Stromal cell of bone marrow (primary cell): ENCODE results near the gene MEGF11.
A peak's percentile ranks its signal among the peaks of the same experiment; 100 is the strongest.

Source experiments
- DNase-seq: peaks from one replicate; pipeline ENCODE4 v3.0.0-alpha.2; 2012; ENCODE audit warnings: low read depth

The MEGF11 gene

GRCh38 chr15:65938604-65939003, 314.9 kb downstream of the MEGF11 start:
- DNase-seq = no peak

DNA sequence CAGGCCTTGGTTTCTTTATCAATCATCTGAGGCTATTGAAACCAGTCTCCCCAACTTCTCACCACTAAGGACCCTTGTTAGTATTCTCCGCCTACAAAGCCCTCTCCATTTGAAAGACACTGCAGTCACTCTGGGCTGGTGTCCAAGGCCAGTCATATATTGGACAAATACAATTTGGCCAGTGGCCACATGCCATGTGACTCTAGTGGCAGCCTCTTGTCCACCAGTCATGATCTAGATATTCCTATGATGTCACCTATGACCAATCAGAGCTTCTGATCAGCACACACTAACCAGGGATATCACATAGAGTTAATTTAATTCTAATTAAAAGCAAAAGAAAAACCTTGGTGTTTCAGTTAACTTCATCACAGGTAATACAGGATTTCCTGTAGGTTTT, 316.1 kb downstream of the MEGF11 start:
- DNase-seq = no peak

DNA sequence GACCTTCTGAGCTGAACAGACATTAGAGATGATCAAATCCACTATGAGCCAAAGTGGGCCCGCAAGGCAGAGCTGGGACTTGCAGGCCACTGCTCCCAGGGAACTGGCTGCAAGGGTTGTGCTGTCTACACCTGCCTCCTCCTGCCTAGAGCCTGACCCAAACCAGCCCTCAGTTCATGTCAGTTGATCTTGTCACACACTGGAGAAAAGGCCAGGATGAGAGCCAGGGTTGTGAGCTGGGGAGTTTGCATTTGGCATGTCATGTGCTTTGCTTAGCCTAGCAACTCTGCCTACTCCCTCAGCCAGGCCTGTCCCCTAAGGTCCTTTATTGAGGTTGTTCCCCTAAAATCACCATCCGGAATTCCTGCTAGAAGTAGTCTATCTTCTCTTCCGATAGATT, 316.5 kb downstream of the MEGF11 start:
- DNase-seq = no peak

DNA sequence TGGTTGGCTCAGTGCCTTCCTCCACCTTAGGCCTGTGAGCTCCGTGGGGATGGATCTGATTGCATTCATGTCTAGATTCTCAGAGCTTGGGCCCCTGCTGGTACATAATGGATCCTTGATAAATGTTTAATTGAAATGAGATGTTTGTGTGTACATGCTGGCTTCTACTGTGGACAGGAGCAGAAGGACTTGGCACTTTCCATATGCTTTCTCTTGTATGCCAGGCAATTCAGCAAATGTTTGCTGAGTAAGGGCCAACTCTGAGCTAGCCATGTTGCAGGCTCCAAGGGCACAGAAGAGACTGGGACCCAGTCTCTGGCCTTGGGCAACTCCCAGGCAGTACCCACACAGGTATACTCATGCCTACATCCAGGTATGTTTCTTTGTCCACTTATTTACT, 317.3 kb downstream of the MEGF11 start:
- no peak for DNase-seq

DNA sequence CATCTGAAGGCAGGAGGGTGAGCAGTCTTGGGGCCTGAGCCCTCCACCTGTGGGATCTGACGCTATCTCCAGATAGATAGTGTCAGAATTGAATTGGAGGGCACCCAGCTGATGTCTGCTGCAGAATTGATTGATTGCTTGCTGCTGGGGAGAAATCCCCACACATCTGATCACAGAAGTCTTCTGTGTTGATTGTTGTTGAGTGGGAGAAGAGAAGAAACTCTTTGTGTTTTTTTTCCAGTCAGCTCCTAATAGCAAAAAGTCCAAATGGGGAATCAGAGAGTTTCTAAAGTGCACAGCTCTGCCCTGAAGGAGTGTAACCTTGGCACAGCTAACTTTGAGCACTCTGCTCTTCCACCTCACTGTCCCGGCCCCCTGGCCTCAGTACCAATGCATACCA, 318.2 kb downstream of the MEGF11 start:
- no peak for DNase-seq

GRCh38 chr15:65931221-65931620, 322.3 kb downstream of the MEGF11 start:
- no peak for DNase-seq

DNA sequence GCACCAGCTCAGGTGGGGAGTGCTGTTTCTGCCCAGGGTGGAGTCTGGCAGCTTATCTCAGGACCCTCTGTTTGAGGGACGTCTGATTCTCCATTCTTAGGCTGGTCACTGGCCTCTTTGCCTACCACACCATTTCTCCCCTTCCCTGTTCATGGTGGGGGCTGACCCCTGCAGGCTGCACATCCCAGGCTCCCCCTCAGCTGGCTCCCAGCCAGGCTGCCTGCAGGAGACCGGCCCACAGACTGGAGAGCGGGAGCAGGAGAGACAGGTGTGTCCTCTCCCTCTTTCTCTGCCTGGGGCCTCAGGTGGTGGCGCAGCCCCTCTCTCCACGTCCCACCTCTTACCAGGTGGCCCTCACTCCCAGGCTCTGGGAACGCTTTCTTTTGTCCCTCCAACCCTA, 323.4 kb downstream of the MEGF11 start:
- no peak for DNase-seq

DNA sequence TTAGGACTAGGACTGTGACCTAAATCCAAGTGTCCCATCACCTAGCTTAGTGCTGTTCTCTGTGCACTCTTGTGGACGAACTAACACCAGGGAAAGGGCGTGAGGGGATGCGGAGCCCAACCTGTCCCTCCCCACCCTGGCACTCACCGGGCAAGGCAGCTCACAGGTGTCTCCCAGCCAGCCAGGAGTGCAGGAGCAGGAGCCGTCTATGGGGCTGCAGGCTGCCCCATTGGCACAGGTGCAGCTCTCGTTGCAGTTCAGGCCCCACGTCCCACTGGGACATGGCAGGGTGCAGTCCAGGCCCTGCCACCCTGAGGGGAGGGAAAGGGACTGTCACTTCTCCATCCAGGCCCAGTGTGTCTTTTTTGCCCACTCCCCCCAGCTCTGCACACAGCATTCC, 324.0 kb downstream of the MEGF11 start:
- DNase-seq = no peak

GRCh38 chr15:65927545-65927944, 326.0 kb downstream of the MEGF11 start:
- DNase-seq = no peak

DNA sequence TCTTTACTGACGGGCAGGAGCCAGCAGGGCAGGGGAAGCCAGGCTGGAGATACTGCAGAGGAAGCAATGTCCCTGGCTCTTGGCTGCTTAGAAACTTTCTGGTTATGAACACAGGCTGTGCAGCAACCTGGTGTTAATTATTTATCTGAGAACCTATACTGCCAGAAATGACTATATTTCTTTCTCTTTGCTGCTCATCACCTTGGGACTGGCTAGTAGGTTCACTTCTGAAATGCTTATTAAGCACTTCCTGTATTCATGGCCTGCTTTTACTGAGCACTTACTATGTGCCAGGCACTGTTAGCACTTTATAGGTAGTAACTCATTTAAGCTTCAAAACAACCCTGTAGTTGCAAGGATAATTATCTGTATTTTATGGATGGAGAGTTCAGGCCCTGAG, 326.7 kb downstream of the MEGF11 start:
- DNase-seq = no peak

- DNase-seq = no peak
These were observed 327.1 kb downstream of the MEGF11 start for GRCh38 chr15:65926459-65926858.

- no peak for DNase-seq
These were observed 328.2 kb downstream of the MEGF11 start for GRCh38 chr15:65925338-65925737.

DNA sequence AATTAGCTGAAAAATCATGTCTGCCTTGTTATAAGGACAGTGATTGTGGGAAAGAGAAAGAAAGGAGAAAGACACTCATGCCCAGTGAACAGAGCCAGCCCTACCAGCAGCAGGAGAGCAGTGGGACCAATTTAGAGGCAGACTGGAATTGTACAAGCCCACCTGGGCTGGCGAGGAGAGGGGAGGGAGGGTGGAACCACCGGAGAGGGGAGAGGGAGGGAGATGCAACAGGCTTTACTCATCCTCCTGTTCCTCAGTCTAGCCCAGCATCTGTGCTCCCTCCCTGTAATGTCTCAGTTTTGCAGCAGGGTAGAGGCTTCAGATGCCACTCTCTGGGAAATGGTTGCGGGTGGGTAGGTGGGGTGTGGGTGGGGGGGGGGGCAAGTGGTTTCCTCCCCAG, 329.5 kb downstream of the MEGF11 start:
- no peak for DNase-seq

- DNase-seq = no peak
These were observed 330.3 kb downstream of the MEGF11 start for GRCh38 chr15:65923264-65923663.

- no peak for DNase-seq
These were observed 330.9 kb downstream of the MEGF11 start for GRCh38 chr15:65922621-65923020.

- DNase-seq = no peak
These were observed 331.8 kb downstream of the MEGF11 start for GRCh38 chr15:65921780-65922179.

DNA sequence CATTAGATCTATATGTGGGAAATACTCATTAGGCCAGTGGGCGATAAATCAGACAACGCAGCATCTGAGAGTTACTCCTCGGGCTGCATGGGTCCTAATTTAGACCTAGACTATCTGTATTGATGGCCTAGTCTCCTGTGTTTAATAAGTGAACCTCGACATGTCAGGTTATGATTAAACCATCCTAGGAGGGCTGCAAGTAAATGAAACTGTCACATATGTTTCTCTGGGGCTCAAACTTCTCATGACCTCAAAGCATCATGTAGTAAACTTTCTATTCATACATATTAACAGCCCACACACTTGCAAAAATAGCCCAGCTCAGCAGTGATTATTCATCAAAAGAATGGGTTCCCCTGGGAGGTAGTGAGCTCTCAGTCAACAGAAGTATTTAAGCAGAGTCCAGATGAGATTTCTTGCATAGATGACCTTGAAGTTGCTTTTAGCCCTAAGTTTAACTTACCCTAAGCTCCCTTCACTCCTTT, 332.7 kb downstream of the MEGF11 start:
- DNase-seq = peak; percentile 63

DNA sequence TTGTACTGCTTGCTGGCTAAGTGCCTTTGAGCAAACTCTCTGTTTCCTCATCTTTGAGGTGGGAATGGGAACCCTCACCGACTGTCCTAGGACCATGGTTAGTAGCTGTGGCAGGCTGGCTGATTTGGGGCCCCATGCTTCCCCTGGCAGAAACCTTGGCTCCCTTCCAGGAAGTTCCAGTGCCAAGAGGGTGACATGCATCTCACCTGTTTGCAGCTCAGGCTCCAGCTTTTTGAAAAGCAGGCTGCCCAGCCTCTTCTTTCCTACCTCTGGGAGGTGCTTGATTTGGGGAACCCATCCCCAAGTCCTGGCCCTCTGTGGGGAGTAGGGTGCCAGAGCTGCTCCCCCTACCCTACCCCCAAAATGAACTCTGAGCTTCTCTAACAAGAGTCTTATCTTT, 333.4 kb downstream of the MEGF11 start:
- DNase-seq = no peak

DNA sequence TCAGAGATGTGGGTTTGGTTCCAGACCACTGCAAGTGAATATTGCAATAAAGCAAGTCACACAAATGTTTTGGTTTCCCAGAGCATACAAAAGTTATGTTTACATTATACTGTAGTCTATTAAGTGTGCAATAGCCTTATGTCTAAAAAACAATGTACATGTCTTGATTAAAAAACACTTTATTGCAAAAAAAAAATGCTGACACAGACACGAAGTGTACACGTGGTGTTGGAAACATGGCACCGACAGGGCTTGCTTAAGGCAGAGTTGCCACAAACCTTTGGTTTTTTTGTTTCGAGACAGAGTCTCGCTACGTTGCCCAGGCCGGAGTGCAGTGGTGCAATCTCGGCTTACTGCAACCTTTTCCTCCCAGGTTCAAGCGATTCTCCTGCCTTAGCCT, 334.2 kb downstream of the MEGF11 start:
- no peak for DNase-seq

DNA sequence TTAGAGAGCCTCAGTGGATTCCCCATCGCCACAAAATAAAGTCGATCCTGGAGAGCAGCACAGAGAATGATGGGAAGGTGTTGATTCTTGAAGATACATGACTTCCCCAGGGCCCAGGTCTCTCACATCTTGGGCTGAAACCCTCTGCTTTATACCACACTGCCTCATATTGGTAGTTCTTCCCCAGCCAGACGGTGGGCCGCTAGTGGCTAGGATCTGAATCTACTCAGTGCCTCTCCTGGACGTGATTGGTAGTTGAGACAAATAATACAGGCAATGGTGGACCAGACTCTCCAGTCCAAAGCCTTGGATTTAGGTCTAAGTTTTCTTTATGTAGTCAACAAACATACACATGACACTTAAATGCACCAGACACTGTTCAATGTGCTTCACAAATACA, 334.6 kb downstream of the MEGF11 start:
- no peak for DNase-seq

DNA sequence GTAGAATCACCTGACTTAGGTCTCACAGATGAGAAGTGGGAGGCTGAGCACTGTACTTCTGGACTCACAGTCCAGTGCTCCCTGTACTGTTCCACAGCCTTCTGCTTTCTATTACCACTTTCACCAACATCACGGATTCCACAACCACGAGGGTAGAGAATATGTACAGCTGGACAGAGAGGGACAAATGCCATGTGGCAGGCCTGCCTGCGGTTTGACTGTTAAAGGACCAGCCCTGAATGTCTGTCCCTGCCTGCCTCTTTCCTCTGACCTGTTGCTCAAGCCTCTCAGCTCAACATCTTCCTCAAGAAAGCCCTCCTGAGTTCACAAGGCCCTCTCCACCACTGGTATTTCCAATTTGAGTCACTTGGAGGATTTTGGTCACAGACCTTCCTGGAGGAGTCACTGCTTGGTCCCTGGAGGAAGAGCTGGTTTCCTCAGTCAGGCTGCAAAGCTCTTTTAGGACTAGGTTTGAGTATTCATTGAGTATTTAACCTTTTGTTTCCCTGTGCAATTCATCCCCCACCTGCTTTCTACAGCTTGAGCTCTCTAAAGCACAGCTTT, 335.1 kb downstream of the MEGF11 start:
- DNase-seq = no peak

DNA sequence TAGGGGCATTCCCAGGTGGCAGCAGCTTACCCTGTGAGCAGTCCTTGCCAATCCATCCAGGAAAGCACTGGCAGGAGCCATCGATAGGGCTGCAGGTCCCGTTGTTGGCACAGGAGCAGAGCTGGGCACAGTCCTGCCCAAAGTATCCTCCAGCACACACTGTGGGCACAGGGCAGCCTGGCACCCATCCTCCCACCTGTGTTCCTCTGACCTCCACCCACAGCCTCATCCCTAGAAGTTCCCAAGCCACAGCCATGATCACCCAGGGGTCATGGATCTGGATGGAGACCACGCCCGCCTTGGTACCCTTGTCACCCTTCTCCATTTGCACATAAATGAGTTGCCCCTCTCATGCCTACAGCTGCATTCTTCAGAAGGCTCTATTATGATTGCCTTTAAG, 335.6 kb downstream of the MEGF11 start:
- no peak for DNase-seq

DNA sequence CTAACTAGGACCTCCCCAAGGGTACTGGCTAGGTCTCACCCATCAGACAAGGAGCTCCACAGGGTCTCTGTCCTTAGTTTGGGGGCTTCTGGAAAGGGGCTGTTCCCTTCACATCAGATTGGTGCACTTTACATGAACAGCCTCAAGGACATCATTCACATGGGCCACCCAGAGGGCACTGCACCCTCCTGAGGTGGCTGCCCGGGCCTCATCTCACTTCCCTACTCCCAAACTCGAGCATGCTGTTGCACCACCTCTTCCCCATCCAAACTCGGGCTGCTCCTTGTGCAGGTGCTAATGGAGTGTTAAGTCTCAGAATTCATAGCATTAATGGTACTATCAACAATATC, 336.2 kb downstream of the MEGF11 start:
- DNase-seq = no peak

GRCh38 chr15:65916664-65917406, 336.7 kb downstream of the MEGF11 start:
- DNase-seq = peak; percentile 54
